ENCODE results near the gene TRIM46.

DNA sequence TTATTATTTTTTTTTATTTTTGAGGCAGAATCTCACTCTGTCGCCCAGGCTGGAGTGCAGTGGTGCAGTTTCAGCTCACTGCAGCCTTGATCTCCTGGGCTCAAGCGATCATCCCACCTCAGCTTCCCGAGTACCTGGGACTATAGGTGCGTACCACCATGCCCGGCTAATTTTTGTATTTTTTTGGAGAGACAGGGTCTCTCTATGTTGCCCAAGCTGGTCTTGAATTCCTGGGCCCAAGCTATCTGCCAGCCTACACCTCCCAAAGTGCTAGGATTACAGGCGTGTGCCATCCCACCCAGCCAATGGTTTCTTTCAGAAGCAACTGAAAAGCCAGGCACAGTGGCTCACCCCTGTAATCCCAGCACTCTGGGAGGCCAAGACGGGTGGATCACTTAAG lies 2.8 kb upstream of the TRIM46 start:
- TF ChIP-seq SIN3A (IDR thresholded peaks at IDR 0.05; ENCODE audit: borderline replicate concordance in 2 of 2, control insufficient read depth in 1 of 2, low read depth in 2 of 2, low read length in 2 of 2) = no peak
- no peak for TF ChIP-seq HEY1 (CRISPR knock-in tag; IDR thresholded peaks at IDR 0.05; ENCODE audit: borderline replicate concordance)
- no peak for TF ChIP-seq CTCF (IDR thresholded peaks at IDR 0.05 in 2 of 3, conservative IDR thresholded peaks at IDR 0.05 in 1 of 3; ENCODE audit: insufficient read depth in 2 of 3, low read depth in 1 of 3, low read length in 3 of 3)
- TF ChIP-seq PHTF2 (CRISPR knock-in tag; IDR thresholded peaks at IDR 0.05) = no peak
- no peak for TF ChIP-seq SMARCC2 (IDR thresholded peaks at IDR 0.05; ENCODE audit: low read depth)
- TF ChIP-seq HDAC2 (IDR thresholded peaks at IDR 0.05) = no peak
- no peak for TF ChIP-seq CHD2 (IDR thresholded peaks at IDR 0.05; ENCODE audit: low read depth, low read length)
- no peak for TF ChIP-seq JUNB (CRISPR knock-in tag; conservative IDR thresholded peaks at IDR 0.05)
- TF ChIP-seq PTBP1 (IDR thresholded peaks at IDR 0.05; ENCODE audit: low read depth, low read length) = no peak
- TF ChIP-seq TAF15 (IDR thresholded peaks at IDR 0.05; ENCODE audit: low read depth, low read length) = no peak
- TF ChIP-seq ZNF644 (tag; IDR thresholded peaks at IDR 0.05; ENCODE audit: low read depth) = no peak
- TF ChIP-seq ZNF512 (tag; IDR thresholded peaks at IDR 0.05) = no peak
